SW 1271 (cell line): Measurements from ENCODE around the gene GPR78.
"Not testable (repeated sequence)": the region's sequence is repeated elsewhere in the genome, so short reads cannot be mapped to it uniquely, and the experiment has no call there.

Experiments
- DNase-seq, 2 experiments: peaks; one replicate each; lab custom pipeline; 2025; lab: John Stamatoyannopoulos, UW

The GPR78 gene

GRCh38 chr4:8564595-8564994 is 15.6 kb upstream of the GPR78 start:
- no peak for DNase-seq

- no peak for DNase-seq
These were observed 12.0 kb upstream of the GPR78 start for GRCh38 chr4:8568068-8568668.

- DNase-seq, result no peak
These were observed 10.0 kb upstream of the GPR78 start for GRCh38 chr4:8570201-8570600.

GRCh38 chr4:8571702-8572685 is 8.2 kb upstream of the GPR78 start:
- no peak for DNase-seq

GRCh38 chr4:8573266-8573665 is 6.9 kb upstream of the GPR78 start:
- no peak for DNase-seq

- no peak for DNase-seq
These were observed 5.3 kb upstream of the GPR78 start for GRCh38 chr4:8574796-8575370.

GRCh38 chr4:8575457-8575856 is 4.7 kb upstream of the GPR78 start:
- no peak for DNase-seq

GRCh38 chr4:8576591-8576990 is 3.6 kb upstream of the GPR78 start:
- not testable (repeated sequence) for DNase-seq

- no peak for DNase-seq
These were observed 3.1 kb upstream of the GPR78 start for GRCh38 chr4:8577046-8577445.

GRCh38 chr4:8577972-8578371 is 2.2 kb upstream of the GPR78 start:
- DNase-seq, result no peak

GRCh38 chr4:8578717-8579116 is 1.5 kb upstream of the GPR78 start:
- DNase-seq, result no peak

GRCh38 chr4:8579526-8580320 is 469 bp upstream of the GPR78 start:
- DNase-seq, result no peak

- DNase-seq, result no peak
These were observed 1.1 kb downstream of the GPR78 start for GRCh38 chr4:8581094-8581861.

GRCh38 chr4:8582016-8582415 is 1.8 kb downstream of the GPR78 start:
- no peak for DNase-seq

- DNase-seq, result no peak
These were observed 2.2 kb downstream of the GPR78 start for GRCh38 chr4:8582436-8582835.

- DNase-seq, result no peak
These were observed 2.9 kb downstream of the GPR78 start for GRCh38 chr4:8582941-8583654.

- no peak for DNase-seq
These were observed 3.4 kb downstream of the GPR78 start for GRCh38 chr4:8583655-8584025.

- peak in 1 of 2 experiments; percentile 4 for DNase-seq
These were observed 5.0 kb downstream of the GPR78 start for GRCh38 chr4:8585186-8585585.

- DNase-seq, result no peak
These were observed 5.6 kb downstream of the GPR78 start for GRCh38 chr4:8585721-8586212.

GRCh38 chr4:8586246-8586645 is 6.1 kb downstream of the GPR78 start:
- no peak for DNase-seq
